ENCODE measurements around the gene MTHFR.

Gene MTHFR

DNA sequence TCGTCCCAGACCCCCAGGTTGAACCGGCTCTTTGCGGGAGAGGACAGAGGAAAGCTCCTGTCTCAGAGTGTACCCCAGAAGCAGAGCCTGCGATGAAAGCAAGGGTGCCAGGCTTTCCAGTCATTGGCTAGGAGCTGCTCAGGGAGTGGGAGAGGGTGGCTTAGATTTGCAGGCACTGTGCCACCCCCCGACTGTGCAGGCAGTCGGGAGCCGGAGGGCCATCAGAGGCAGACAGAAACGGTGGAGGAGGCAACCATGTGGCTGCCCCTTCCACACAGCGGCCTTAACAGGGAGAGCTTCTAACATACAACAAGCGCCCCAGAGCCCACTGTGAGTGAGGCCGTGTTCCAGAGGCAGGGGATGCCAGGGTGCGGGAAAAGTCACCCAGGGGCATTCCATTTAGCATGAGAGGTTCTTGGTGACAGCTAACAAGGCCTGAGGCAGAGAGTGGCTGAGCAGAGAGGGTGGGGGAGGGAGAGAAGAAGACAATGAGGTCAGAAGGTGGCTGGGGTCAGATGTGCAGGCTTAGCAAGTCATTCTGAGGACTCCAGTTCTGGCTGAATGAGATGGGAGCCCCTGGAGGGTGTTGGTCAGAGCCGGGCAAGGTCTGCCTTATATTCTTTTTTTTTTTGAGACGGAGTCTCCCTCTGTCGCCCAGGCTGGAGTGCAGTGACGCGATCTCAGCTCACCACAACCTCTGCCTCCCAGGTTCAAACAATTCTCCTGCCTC, 53.2 kb downstream of the MTHFR start:
- no peak for DNase-seq

DNA sequence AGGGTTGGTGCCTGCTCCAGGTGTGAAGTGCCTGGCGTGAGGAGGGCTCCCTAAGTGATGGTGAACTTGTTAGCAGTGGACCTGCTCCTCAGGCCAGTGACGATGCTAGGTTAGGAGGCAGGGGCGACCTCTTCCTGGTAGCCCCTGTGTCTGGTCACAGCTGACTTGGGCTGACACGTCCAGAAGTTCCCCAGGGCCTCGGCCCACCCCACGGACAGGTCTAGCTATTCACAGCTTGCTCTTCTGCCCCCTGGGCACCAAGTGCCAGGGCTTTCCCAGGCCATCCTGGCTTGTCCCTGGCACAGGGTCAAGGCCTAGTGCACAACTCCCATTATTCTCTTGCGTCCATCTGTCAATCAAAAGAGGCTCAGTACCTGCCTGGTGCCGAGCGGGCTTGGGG, 54.7 kb downstream of the MTHFR start:
- no peak for DNase-seq

DNA sequence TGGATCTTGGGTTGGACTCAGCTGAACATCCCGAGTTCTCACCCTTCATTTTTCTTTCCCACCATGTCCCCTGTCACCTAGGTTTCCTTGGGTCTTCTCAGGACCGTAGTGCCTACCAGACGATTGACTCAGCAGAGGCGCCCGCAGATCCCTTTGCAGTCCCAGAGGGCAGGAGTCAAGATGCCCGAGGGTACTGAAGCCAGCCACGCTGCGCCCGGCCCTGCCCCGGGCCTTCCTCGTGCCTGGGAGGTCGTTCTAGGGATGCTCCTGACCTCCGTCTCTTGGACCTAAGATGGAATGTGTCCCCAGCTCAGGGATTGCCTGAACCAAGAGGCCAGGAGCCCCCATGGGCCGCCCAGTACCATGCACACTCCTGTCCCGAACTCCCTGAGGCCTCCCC, 55.8 kb downstream of the MTHFR start:
- DNase-seq, result no peak

DNA sequence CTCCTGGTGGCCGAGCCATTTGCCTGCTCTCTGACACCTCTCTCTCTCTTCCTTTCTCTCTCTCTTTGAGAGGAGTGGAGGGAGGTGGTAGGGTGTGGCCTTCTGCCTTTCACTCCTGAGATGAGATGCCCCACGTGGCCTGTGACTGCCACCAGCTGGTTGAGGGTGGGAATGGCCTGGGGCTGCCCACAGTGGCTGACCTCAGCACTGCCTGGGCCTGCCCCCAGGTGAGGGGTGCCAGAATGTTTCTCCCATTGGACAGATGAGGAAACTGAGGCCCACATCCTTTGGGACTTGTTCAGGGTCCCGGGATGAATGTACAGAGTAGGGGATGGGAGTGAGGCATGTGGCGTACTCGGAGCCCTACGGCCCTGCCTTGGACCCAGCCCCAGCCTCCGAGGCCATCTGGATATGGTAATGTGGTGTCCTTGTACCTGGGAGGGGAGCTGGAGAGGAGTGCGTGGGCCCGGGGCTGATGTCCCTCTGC, 56.5 kb downstream of the MTHFR start:
- peak; percentile 69 for DNase-seq

DNA sequence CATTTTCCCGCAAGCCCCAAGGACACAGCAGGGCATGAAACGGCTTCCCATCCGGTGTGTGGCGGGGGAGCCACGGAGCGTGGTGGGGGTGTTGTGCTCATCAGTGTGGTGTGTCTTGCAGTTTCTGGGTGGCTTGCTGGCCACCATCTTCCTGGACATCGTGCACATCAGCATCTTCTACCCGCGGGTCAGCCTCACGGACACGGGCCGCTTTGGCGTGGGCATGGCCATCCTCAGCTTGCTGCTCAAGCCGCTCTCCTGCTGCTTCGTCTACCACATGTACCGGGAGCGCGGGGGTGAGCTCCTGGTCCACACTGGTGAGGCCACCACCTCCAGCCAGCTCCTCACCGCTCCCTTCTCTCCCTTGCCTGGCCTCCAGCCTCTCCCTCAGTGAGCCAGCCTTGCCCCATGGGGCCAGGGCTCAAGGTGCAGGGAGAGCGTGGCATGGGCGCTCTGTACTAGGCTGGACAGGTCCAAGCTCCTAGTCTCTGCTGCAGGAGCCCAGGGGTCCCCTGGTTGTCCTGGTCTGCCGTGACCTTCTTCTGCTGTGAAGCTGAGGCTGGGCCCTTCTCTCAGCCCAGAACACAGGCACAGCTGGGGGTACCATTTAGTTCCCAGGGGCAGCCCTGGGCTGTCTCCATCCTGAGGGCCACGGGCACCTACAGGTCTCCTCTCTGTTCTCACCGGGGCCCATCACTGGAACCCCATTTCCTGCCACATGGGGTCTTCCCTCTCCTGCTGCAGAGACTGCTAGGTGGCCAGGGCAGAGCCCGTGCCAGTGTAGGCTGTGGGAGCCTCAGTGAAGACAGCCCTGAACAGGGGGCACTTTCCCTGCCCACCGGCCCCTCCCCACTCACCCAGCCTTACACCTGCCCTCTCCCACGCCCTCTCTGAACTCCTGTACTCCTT, 57.2 kb downstream of the MTHFR start:
- no peak for DNase-seq

DNA sequence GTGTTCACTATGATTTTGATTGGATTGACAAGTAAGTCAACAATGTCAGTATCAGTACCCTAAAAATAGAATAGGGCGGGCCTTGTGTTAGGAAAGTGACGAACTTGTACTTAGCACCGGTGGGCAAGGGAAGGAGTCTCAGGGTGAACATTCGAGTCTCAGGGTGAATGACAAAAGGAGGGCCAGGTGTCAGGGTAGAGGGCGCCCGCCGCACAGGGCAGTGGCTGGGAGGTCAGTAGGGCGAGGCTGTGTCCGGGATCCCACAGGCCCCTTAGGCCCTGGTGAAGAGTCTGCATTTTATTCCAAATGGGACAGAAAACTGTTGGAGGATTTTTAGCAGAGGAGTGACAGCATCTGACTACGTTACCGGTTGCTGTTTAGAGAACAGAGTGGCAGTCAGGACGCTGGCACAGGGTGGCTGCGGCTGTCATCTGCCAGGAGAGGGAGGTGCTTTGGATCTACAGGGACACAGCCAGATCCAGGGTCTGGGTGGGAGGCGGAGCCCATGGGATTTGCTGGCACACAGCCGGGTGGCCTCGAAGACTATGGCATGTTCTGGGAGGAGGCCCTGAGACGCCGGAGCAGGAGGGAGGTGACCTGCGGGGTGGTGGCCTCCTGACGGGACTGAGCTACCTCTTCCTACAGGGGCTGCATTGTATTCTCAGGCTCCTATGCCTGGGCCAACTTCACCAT, 58.8 kb downstream of the MTHFR start:
- DNase-seq, result no peak

DNA sequence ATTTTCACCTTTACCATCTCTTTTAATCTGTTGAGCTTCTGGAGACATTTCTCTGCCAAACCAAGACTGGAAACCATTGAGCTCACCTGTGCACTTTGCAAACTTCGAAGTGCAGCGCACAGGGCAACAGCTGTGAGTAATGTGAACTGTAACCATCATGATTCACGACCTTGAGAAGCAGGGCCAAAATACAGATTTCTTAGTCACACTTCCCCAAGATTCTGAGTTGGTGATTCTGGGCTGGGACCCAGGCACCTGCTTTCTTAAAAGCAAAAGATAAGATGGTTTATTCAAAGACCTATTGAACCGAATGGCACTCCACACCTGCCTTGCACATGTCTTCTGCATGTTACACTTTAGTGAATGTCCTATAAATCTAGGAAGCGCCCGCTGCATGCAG, 59.7 kb downstream of the MTHFR start:
- DNase-seq, result no peak

DNA sequence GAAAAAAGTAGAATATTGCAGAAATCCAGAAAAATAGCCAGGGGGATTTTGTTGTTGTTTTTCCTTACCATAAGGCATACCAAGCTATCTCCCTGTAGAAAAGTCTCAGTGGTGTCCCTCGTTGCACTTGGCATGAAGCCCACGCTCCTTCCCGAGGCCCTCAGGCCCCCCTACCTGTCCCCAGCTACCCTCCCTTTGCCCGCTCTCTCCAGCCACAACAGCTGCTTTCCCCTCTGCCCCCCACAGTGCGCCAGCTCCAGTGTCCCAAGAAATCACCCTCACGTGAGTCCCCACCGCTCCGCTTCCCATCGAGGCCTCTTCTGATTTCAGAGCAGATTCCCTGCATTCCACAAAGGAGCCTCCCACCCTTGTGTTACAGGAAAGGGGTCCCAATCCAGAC, 61.5 kb downstream of the MTHFR start:
- no peak for DNase-seq

DNA sequence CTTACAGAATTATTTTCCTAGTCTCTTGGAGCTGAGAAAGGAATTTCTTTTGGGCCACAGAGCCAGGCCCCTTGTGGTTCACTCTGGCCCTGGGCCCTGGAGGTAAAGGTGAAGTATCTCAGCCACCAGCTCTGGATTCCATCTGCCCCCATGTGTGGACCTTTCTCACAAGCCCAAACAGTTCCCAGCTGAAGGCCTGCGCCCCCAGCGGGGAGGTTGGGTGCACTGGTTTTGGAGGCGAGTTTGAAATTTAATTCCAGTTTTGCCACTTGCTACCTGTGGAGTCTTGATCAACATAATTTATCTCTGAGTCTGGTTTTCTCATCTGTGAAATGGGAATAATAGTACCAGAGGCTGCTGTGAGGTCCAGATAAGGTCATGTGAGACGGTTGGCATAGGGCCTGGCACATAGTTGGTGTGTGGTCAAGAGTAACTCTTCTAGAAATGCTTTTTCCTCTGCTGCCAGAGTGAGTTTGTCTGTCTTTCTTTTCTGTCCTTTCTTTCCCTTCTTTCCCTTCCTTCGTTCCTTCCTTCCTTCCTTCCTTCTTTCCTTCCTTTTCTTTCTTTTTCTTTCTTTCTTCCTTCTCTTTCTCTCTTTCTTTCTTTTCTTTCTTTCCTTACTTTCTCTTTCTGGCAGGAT, 63.7 kb downstream of the MTHFR start:
- DNase-seq, result no peak

DNA sequence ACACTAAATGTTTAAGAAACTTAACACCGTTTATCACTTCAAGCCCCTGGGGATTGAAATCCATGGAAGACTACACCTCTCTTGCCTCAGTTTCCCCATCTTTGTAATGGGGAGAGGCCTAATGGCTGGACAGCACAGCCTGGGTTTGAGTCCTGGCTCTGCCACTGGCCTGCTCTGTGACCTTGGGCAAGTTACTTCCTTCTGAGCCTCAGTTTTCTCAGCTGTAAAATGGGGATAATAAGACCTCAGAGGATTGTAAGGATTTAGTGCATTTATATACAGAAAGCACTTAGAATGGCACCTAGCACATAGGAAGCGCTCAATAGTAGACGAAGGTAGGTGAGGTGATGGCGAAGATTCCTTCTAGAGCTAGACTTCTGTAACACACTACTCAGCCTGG, 64.3 kb downstream of the MTHFR start:
- no peak for DNase-seq

DNA sequence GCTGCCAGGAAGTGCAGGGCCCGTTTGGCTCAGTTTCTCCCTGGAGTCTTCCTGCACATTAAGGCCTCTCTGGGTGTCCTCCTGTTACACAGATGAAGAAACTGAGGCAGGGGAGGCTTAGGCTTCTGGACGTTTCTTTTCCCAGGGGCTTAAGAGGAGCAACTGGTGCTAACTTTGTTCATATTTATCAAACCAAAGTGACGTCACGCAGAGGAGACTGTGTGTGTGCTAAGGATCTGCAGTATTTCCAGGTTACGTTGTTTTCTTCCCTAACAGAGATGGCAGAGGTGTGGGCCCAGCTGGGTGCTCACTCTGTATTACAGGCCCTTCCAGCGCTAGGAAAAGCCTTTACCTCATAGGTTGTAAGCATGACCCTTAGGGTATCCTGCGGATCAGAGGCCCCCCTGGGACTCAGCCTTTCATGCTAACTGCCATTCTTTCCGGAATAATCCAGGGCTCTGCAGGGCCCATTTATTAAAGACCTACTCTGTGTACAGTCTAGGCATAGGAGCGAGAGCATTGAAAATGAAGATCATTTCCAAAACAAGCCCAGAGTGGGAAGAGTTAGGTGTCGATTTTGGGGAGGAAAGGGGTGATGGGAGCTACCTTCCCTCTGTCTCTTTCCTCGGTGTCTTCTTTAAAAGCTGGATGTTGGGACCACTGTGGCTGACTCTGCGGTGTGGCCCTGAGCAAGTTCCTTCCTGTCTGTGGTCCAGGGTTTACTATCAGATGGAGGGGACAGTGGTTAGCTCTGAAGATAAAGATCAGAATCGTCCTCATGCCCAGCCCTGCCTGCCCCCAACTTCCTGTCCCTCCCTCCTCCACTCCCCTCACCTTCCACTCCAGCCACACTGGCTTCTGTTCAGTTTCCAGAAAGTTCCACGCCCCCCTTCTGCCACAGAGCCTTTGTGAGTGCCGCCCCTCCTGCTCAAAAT, 65.2 kb downstream of the MTHFR start:
- DNase-seq, result no peak

DNA sequence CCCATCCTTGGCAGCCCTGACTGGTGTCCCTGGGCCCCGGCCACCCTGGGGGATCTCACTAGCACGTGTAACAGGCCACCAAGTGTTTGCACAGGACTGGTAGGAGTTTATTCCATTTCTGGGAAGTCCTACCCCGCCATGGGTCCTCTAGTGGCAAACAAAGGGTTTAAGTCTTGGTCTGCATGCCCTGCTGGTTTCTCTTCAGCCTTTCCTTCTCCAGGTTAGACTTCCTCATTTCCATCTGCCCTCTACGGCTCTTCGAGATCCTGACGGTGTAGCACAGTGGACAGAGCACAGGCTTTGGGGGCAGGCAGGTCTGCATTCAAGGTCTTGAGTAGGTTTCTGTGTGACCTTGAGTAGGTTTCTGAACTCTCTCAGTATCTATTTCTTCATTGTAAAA, 67.0 kb downstream of the MTHFR start:
- DNase-seq, result no peak

DNA sequence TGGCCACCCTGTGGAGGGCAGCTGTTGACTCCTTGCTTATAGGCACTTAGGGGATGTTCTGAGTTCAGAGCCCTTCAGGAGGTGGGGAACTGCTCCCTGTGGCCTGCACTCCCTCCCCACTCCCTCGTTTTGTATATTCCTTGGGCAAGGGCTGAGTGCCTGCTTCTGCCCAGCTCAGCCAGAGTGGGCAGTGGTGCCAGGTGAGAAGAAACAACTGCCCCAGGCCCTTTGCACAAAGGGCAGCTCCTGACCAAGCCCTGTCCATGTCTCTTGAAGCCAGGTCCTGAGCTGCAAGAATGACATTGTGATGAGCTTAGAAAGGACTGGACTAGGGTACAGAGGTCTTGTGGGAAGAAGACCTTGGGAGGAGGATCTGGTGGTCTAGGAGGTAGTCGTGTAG, 67.7 kb downstream of the MTHFR start:
- no peak for DNase-seq

DNA sequence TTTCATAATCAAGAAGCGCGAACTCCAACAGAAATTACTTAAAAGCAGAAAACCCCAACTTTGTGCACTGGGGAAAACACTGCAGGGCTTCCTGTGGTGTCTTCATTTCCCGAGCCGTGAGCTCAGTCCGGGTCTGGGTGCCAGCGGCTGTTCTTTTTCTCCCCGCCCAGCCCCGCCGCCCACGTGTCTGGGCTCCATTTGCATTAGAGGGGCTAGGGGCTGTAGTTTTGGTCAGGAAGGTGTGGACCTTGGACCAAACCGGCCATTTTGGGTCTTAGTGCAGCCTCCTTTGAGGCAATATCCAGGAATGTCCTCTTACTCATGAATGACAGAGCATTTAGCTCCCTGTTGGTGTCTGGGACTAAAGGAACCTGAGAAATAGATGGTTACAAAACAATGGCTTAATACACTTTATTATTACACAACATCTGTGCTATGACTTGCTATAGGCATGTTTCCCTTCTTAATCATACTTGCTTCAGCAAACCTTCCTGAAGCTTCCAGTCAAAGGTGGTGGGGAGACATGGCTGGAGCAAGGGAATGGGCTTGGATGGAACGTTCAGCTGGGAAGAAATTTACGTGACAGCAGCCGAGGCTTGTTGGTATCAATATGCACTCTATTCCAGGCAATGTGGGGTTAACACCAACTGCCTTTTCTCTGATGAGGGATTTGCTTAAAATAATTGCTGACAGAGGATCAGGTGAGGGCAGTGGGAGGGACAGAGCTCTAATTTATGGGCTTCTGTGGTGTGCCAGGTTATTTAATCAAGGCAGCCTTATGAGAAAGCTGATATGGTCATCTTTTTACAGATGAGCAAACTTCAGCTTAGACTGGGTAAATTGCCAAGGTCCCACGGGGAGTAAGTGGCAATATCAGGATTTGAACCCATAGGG, 68.8 kb downstream of the MTHFR start:
- peak; percentile 88 for DNase-seq

DNA sequence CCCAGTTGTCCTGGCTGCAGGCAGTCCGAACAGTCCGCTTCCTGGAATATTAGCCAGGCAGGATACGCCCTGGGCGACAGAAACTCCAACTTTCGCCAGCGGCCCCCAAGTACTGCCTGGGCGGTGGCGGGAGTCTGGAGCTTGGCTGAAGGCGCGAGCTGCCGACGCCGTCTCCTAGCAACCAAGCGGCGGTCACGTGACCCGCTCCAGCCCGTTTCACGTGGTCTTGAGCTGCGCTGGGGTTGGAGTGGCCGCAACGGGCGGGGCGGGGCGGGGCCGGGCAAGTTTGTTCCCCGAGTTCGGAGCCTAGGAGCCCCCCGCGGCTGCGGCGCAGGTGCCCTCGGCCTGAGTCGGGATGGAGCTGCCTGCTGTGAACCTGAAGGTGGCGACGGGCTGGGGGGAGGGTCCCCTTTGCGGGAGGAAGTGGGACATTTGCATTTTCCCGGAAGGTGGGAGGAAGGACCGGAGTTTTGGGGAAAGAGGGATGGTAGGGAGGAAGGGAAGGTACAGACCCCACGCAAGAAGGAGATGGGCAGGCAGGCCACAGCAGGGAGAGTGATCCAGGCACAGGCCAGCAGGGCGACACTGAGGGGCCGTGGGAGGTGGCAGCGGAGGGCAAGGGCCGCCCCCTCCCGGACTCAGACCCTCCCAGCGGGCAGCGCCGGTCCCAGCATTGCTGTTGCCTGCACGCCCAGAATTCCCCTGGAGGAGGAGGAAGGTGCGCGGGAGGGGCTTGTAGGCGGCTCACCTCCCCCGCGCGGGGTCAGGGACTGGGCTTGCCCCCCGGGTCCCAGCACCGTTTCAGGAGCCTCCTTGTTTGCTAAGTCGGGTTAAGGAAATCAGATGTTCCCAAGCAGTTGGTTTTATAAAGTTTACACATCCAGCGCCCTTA, 69.7 kb downstream of the MTHFR start, which contains the start of gene AGTRAP:
AGTRAP (plus strand) TSS at position 283 of the 892 bp plus-strand sequence; CDS start at position 356, 73 bp downstream.
- peak; percentile 97 for DNase-seq
